Measurements from ENCODE around the gene RASEF. TPM values are rescaled to one million over a fixed set of nuclear protein-coding genes. Genes with fewer than 3 reads are reported as not detected.

The RASEF gene
- polyA plus RNA-seq, 1 experiment = 0.05 TPM

DNA sequence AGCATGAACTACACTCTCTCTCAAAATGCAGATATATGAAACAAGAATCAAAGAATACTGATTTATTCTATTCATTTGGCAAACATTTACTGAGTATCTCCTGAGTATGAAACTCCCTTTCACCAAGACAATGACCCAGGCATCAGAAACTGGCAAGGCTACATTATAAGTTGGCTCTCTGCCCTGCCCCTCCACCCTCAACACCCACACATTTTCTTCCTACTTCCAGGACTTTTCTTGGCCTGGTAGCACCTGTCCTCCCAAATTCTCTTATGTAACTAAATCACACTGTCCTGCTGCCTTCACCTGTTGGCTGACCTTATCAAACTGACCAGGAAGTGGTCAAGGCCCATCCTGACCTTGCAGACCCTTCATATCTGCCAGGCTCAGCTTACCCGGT, 3.5 kb downstream of the RASEF start:
- TF ChIP-seq, protein P1, sequence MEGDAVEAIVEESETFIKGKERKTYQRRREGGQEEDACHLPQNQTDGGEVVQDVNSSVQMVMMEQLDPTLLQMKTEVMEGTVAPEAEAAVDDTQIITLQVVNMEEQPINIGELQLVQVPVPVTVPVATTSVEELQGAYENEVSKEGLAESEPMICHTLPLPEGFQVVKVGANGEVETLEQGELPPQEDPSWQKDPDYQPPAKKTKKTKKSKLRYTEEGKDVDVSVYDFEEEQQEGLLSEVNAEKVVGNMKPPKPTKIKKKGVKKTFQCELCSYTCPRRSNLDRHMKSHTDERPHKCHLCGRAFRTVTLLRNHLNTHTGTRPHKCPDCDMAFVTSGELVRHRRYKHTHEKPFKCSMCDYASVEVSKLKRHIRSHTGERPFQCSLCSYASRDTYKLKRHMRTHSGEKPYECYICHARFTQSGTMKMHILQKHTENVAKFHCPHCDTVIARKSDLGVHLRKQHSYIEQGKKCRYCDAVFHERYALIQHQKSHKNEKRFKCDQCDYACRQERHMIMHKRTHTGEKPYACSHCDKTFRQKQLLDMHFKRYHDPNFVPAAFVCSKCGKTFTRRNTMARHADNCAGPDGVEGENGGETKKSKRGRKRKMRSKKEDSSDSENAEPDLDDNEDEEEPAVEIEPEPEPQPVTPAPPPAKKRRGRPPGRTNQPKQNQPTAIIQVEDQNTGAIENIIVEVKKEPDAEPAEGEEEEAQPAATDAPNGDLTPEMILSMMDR (IDR thresholded peaks at IDR 0.05; ENCODE audit: low read depth, low read length) = no peak
- POLR2A ChIA-PET = no interaction called here
- no peak for DNase-seq (ENCODE audit: low read depth, low spot score)
- peaks cover 2% of the 10 kb centered on the region; the same call in 1 of the 2 replicates for H3K9me3 ChIP-seq (ENCODE audit: control insufficient read depth, insufficient read depth, low read length)
- peaks cover 26% of the 10 kb centered on the region for H3K27me3 ChIP-seq (ENCODE audit: control insufficient read depth, insufficient read depth, low read length)
- CTCF ChIA-PET = no interaction called here
- H3K27ac ChIP-seq (ENCODE audit: low read depth, low read length) = no peak overlapping the region
- H3K4me3 ChIP-seq (ENCODE audit: low read depth, low read length) = no peak overlapping the region

DNA sequence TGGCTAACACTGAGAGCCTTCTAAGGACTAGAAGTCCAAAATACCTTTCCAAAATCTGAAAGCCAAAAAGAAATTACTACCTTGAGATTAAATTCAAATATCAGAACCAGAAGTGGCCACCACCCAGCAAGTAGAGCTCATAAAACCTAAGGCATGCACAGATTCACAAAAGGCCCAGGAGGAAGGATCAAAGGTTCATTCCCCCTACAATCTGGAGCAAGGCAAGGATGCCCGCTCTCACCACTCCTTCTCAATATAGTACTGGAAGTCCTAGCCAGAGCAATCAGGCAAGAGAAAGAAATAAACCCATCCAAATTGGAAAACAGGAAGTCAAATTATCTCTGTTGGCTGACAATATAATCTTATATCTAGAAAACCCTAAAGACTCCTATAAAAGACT, 6.0 kb downstream of the RASEF start:
- TF ChIP-seq, protein P1 (IDR thresholded peaks at IDR 0.05; ENCODE audit: low read depth, low read length) = no peak
- DNase-seq (ENCODE audit: low read depth, low spot score) = no peak
- H3K27me3 ChIP-seq (ENCODE audit: control insufficient read depth, insufficient read depth, low read length) = peaks cover 12% of the 10 kb centered on the region
- no peaks in the 10 kb centered on the region; the same call in 1 of the 2 replicates for H3K9me3 ChIP-seq (ENCODE audit: control insufficient read depth, insufficient read depth, low read length)
- CTCF ChIA-PET = no interaction called here
- no peak overlapping the region for H3K27ac ChIP-seq (ENCODE audit: low read depth, low read length)
- POLR2A ChIA-PET = no interaction called here
- H3K4me3 ChIP-seq (ENCODE audit: low read depth, low read length) = no peak overlapping the region

DNA sequence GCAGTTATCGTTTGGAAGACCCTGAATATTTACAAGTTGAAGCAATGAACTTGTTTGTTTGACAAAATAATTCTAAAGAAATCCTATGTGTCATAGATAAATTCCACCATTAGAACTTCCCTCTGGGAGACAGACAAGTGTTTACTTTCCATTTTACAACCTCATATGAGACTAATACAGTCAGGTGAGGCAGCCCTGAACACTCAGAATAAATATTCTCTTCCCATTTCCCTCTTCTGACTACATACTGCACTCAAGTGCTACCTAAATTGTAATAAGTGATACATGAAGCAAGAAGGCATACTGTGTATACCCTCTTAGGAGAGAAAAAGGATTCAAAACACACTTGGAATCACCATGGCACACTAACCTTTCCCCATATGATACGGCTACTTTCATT, 6.8 kb downstream of the RASEF start:
- no peak for DNase-seq (ENCODE audit: low read depth, low spot score)
- H3K9me3 ChIP-seq (ENCODE audit: control insufficient read depth, insufficient read depth, low read length) = no peaks in the 10 kb centered on the region
- peaks cover 4% of the 10 kb centered on the region for H3K27me3 ChIP-seq (ENCODE audit: control insufficient read depth, insufficient read depth, low read length)
- TF ChIP-seq, protein P1 (IDR thresholded peaks at IDR 0.05; ENCODE audit: low read depth, low read length) = no peak
- H3K27ac ChIP-seq (ENCODE audit: low read depth, low read length) = no peak overlapping the region
- no peak overlapping the region for H3K4me3 ChIP-seq (ENCODE audit: low read depth, low read length)
- CTCF ChIA-PET = no interaction called here
- POLR2A ChIA-PET = no interaction called here

DNA sequence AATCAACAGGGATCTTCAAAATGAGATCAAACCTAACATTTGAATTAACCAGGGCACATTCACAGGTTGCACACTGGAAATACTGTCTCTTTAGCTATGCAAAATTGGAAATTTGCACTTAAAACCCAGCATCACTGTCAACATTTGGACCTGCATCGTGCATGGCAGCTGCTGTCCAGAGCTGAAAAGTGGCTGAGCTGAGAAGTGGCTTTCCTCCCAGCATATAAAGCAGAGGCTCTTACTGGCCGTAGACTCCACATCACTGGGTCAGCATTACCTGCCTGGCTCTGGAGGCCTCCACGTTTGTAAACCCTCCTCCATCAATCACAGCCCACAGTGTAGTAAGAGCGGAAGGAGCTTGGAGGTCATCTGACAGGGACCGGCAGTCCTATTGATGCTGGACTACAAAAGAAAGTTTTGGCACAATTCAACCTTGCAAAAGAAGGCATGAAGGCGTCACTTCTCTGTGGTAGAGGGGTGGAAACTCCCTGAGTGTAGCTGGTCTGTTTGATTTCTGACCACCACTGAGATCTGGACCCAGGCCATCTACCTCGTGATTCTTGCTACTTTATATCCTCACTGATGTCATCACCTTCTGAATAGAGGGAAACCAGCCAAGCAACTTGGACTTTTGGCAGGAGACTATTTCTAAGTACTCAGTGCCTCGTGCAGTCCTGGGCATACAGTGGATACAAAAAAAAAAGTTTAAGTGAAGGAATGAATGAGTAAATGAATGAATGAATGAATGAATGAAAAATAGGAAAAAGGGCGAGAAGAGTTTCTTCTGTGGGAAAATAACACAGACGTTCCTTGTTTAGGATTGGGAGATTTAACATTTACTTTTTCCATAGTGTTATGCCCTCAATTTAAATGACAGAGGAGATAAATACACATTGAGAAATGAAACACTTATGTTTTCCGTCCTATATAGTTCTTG, 14.8 kb downstream of the RASEF start:
- TF ChIP-seq, protein P1 (IDR thresholded peaks at IDR 0.05; ENCODE audit: low read depth, low read length) = no peak
- Histone ChIP-seq H3K27me3 (ENCODE audit: control insufficient read depth, insufficient read depth, low read length) (peaks cover 11% of the 10 kb centered on the region), H3K9me3 (ENCODE audit: control insufficient read depth, insufficient read depth, low read length) (no peaks in the 10 kb centered on the region), H3K27ac (ENCODE audit: low read depth, low read length) (no peak overlapping the region), H3K4me3 (ENCODE audit: low read depth, low read length) (no peak overlapping the region)
- no peak for DNase-seq (ENCODE audit: low read depth, low spot score)
- POLR2A ChIA-PET = interaction anchor here (0.5 kb wide), 1 partner anchor 298 kb away, joined by 4 read pairs; no protein-coding TSS in a partner anchor
- CTCF ChIA-PET = no interaction called here

DNA sequence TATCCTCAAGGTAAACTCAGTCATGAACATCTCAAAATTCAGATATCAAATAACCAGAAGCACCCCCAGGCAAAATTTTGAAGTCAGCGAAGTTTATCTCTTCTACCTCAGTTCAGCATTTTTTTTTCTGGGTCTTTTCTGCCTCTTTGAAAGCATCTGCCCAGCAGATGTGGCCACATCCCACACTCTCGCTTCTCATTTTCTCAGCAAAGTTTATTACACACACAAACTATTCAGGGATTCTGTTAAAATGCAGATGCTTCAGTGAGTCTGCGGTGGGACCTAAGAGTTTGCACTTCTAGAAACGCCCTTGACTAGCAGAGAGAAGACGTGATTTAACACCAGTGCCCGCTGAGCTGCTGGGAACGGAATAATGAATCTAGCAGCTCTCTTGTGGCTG, 19.3 kb downstream of the RASEF start:
- POLR2A ChIA-PET = no interaction called here

More for the DNA sequence above, 19.3 kb downstream of the RASEF start:
- no peak overlapping the region for H3K27ac ChIP-seq (ENCODE audit: low read depth, low read length)
- no peak overlapping the region for H3K4me3 ChIP-seq (ENCODE audit: low read depth, low read length)
- H3K27me3 ChIP-seq (ENCODE audit: control insufficient read depth, insufficient read depth, low read length) = peaks cover 11% of the 10 kb centered on the region
- no peaks in the 10 kb centered on the region for H3K9me3 ChIP-seq (ENCODE audit: control insufficient read depth, insufficient read depth, low read length)
- CTCF ChIA-PET = no interaction called here
- no peak for DNase-seq (ENCODE audit: low read depth, low spot score)
- TF ChIP-seq, protein P1 (IDR thresholded peaks at IDR 0.05; ENCODE audit: low read depth, low read length) = no peak

All from AG04450 (cell line).